ENCODE data around the gene C1QB.

Gene C1QB

GRCh38 chr1:22613572-22613918, 39.5 kb upstream of the C1QB start:
- Histone ChIP-seq H3K9ac (ENCODE audit: low read length) (no peak overlapping the region), H3K27me3 (ENCODE audit: low read depth, low read length) (no peaks in the 10 kb centered on the region; the same call in 1 of the 2 replicates)
- no peak for TF ChIP-seq EZH2phosphoT487 (IDR thresholded peaks at IDR 0.05; ENCODE audit: low read depth)
- no peak for TF ChIP-seq CTCF (IDR thresholded peaks at IDR 0.05; ENCODE audit: low read depth, low read length)

GRCh38 chr1:22613951-22614350, 39.1 kb upstream of the C1QB start:
- TF ChIP-seq EZH2phosphoT487 (IDR thresholded peaks at IDR 0.05; ENCODE audit: low read depth) (no peak), CTCF (IDR thresholded peaks at IDR 0.05; ENCODE audit: low read depth, low read length) (no peak)
- Histone ChIP-seq H3K27me3 (ENCODE audit: low read depth, low read length) (no peaks in the 10 kb centered on the region; the same call in 1 of the 2 replicates), H3K9me3 (ENCODE audit: insufficient read depth, low read length) (no peaks in the 10 kb centered on the region), H3K27ac (ENCODE audit: low read length) (no peak overlapping the region), H3K4me3 (ENCODE audit: low read length) (no peak overlapping the region), H3K4me1 (ENCODE audit: low read length) (no peaks in the 10 kb centered on the region), H3K36me3 (replicated peaks; ENCODE audit: low read depth, low read length) (no peaks in the 10 kb centered on the region), H3K79me2 (ENCODE audit: low read length) (no peaks in the 10 kb centered on the region), H3K4me2 (ENCODE audit: low read length) (no peak overlapping the region), H2AFZ (ENCODE audit: low read depth, low read length) (no peak overlapping the region), H3K9ac (ENCODE audit: low read length) (no peak overlapping the region), H4K20me1 (ENCODE audit: insufficient read depth, low read length) (0 out of 2 replicates have a peak, but pooled peaks cover 2% of the 10 kb centered on the region)

More at GRCh38 chr1:22613572-22613918, 39.5 kb upstream of the C1QB start:
- no peaks in the 10 kb centered on the region for H3K36me3 ChIP-seq (replicated peaks; ENCODE audit: low read depth, low read length)
- no peaks in the 10 kb centered on the region for H3K4me1 ChIP-seq (ENCODE audit: low read length)
- H3K4me3 ChIP-seq (ENCODE audit: low read length) = no peak overlapping the region
- H3K9me3 ChIP-seq (ENCODE audit: insufficient read depth, low read length) = no peaks in the 10 kb centered on the region
- 0 out of 2 replicates have a peak, but pooled peaks cover 2% of the 10 kb centered on the region for H4K20me1 ChIP-seq (ENCODE audit: insufficient read depth, low read length)
- H3K27ac ChIP-seq (ENCODE audit: low read length) = no peak overlapping the region
- H2AFZ ChIP-seq (ENCODE audit: low read depth, low read length) = no peak overlapping the region
- no peaks in the 10 kb centered on the region for H3K79me2 ChIP-seq (ENCODE audit: low read length)
- H3K4me2 ChIP-seq (ENCODE audit: low read length) = no peak overlapping the region

GRCh38 chr1:22615886-22616285, 37.1 kb upstream of the C1QB start:
- Histone ChIP-seq H3K4me3 (ENCODE audit: low read length) (no peak overlapping the region), H4K20me1 (ENCODE audit: insufficient read depth, low read length) (0 out of 2 replicates have a peak, but pooled peaks cover 2% of the 10 kb centered on the region), H3K79me2 (ENCODE audit: low read length) (no peaks in the 10 kb centered on the region), H3K36me3 (replicated peaks; ENCODE audit: low read depth, low read length) (no peaks in the 10 kb centered on the region), H2AFZ (ENCODE audit: low read depth, low read length) (no peak overlapping the region), H3K9me3 (ENCODE audit: insufficient read depth, low read length) (no peaks in the 10 kb centered on the region), H3K4me2 (ENCODE audit: low read length) (no peak overlapping the region), H3K27ac (ENCODE audit: low read length) (no peak overlapping the region), H3K4me1 (ENCODE audit: low read length) (no peaks in the 10 kb centered on the region), H3K9ac (ENCODE audit: low read length) (no peak overlapping the region), H3K27me3 (ENCODE audit: low read depth, low read length) (no peaks in the 10 kb centered on the region; the same call in 1 of the 2 replicates)
- TF ChIP-seq EZH2phosphoT487 (IDR thresholded peaks at IDR 0.05; ENCODE audit: low read depth) (no peak), CTCF (IDR thresholded peaks at IDR 0.05; ENCODE audit: low read depth, low read length) (no peak)

- no peak overlapping the region for H3K9ac ChIP-seq (ENCODE audit: low read length)
- H3K27ac ChIP-seq (ENCODE audit: low read length) = no peak overlapping the region
- no peaks in the 10 kb centered on the region for H3K79me2 ChIP-seq (ENCODE audit: low read length)
- no peak overlapping the region for H2AFZ ChIP-seq (ENCODE audit: low read depth, low read length)
- H3K4me3 ChIP-seq (ENCODE audit: low read length) = no peak overlapping the region
- H4K20me1 ChIP-seq (ENCODE audit: insufficient read depth, low read length) = 0 out of 2 replicates have a peak, but pooled peaks cover 2% of the 10 kb centered on the region
- no peaks in the 10 kb centered on the region for H3K9me3 ChIP-seq (ENCODE audit: insufficient read depth, low read length)
- TF ChIP-seq CTCF (IDR thresholded peaks at IDR 0.05; ENCODE audit: low read depth, low read length) (no peak), EZH2phosphoT487 (IDR thresholded peaks at IDR 0.05; ENCODE audit: low read depth) (no peak)
- H3K4me2 ChIP-seq (ENCODE audit: low read length) = no peak overlapping the region
- no peaks in the 10 kb centered on the region for H3K36me3 ChIP-seq (replicated peaks; ENCODE audit: low read depth, low read length)
- H3K27me3 ChIP-seq (ENCODE audit: low read depth, low read length) = no peaks in the 10 kb centered on the region; the same call in 1 of the 2 replicates
- H3K4me1 ChIP-seq (ENCODE audit: low read length) = no peaks in the 10 kb centered on the region
Measured at GRCh38 chr1:22616571-22616970, 36.5 kb upstream of the C1QB start.
